SK-N-SH (cell line): ENCODE measurements around the gene MUS81. TPM values are rescaled to one million over a fixed set of nuclear protein-coding genes. Genes with fewer than 3 reads are reported as not detected.
A peak's percentile ranks its signal among the peaks of the same experiment; 100 is the strongest.

Experiments used
- CTCF ChIA-PET: fragments of 300-600, 350-600 bp; formaldehyde crosslinking; extraction: SDS; loops from one replicate; lab custom pipeline; 2021; lab: Yijun Ruan, JAX
- POLR2A ChIA-PET: fragments of 350-600 bp; sonication (Branson Sonifier 250); formaldehyde crosslinking; extraction: SDS; loops from one replicate; lab custom pipeline; 2020; ENCODE audit warnings: antibody characterized with exemption, inconsistent platforms; lab: Yijun Ruan, JAX
- DNase-seq: peaks from one replicate; pipeline ENCODE4 v3.0.0; 2012
- H2AFZ ChIP-seq: fragments of 200-600 bp; sonication (generic); 2 replicates; pipeline ENCODE4 v1.8.1; 2016; ENCODE audit warnings: antibody characterized with exemption, mild to moderate bottlenecking, low read depth
- H3F3A ChIP-seq: fragments of 200-600 bp; sonication (generic); replicated peaks from 2 replicates; pipeline ENCODE3; 2016; ENCODE audit warnings: antibody characterized with exemption, mild to moderate bottlenecking; ENCODE audit not compliant: insufficient read depth
- H3K27ac ChIP-seq, 2 experiments: fragments of 200-500 bp in 1 of 2; fragments of 200-600 bp in 1 of 2; sonication (Bioruptor generic) in 1 of 2; sonication (generic), shearing (Covaris generic) in 1 of 2; 2 replicates each; pipeline versions ENCODE4 v1.5.1 to v1.6.1; 2014 to 2016; ENCODE audit warnings: low read depth in 2 of 2, inconsistent platforms in 1 of 2, low read length in 1 of 2, mild to moderate bottlenecking in 1 of 2, mixed read lengths in 1 of 2
- H3K27me3 ChIP-seq: fragments of 200-600 bp; sonication (generic), shearing (Covaris generic); 2 replicates; pipeline ENCODE4 v1.6.1; 2016; ENCODE audit warnings: mixed run types; ENCODE audit not compliant: insufficient read depth
- H3K36me3 ChIP-seq, 2 experiments: fragments of 200-500 bp in 1 of 2; fragments of 200-600 bp in 1 of 2; sonication (Bioruptor generic) in 1 of 2; sonication (generic) in 1 of 2; replicated peaks in 1 of 2; 2 replicates each; pipeline versions ENCODE3 to v1.5.1; 2014 to 2016; ENCODE audit warnings: low read length in 1 of 2, mild to moderate bottlenecking in 1 of 2; ENCODE audit not compliant: insufficient read depth in 2 of 2, control insufficient read depth in 1 of 2
- H3K4me1 ChIP-seq, 2 experiments: fragments of 200-500 bp in 1 of 2; fragments of 200-600 bp in 1 of 2; sonication (Bioruptor generic) in 1 of 2; sonication (generic), shearing (Covaris generic) in 1 of 2; 2 replicates each; pipeline versions ENCODE4 v1.5.1 to v1.6.1; 2014 to 2016; ENCODE audit warnings: low read depth in 1 of 2, low read length in 1 of 2, mixed run types in 1 of 2; ENCODE audit not compliant: insufficient read depth in 2 of 2, control insufficient read depth in 1 of 2
- H3K4me2 ChIP-seq: fragments of 200-600 bp; sonication (generic), shearing (Covaris generic); 2 replicates; pipeline ENCODE4 v1.6.1; 2017; ENCODE audit warnings: mixed run types
- H3K4me3 ChIP-seq, 2 experiments: fragments of 200-500 bp in 1 of 2; fragments of 200-600 bp in 1 of 2; sonication (Bioruptor generic) in 1 of 2; sonication (generic), shearing (Covaris generic) in 1 of 2; 2 replicates each; pipeline versions ENCODE4 v1.5.1 to v1.8.1; 2014 to 2016; ENCODE audit warnings: low read depth in 2 of 2, inconsistent platforms in 1 of 2, low read length in 1 of 2, mild to moderate bottlenecking in 1 of 2, mixed read lengths in 1 of 2, moderate library complexity in 1 of 2
- H3K79me2 ChIP-seq: fragments of 200-600 bp; sonication (generic); 2 replicates; pipeline ENCODE4 v1.8.1; 2017; ENCODE audit warnings: mild to moderate bottlenecking; ENCODE audit not compliant: insufficient read depth
- H3K9ac ChIP-seq: fragments of 200-600 bp; sonication (generic); 2 replicates; pipeline ENCODE4 v1.6.1; 2017; ENCODE audit warnings: mixed run types
- H3K9me2 ChIP-seq: fragments of 200-600 bp; sonication (generic); 2 replicates; pipeline ENCODE4 v1.6.1; 2017; ENCODE audit warnings: mixed run types
- H3K9me3 ChIP-seq: fragments of 200-600 bp; sonication (generic); 2 replicates; pipeline ENCODE4 v1.6.1; 2017; ENCODE audit warnings: mixed run types, mild to moderate bottlenecking, moderate library complexity
- H4K20me1 ChIP-seq: fragments of 200-600 bp; sonication (generic); 2 replicates; pipeline ENCODE4 v1.6.1; 2017; ENCODE audit warnings: mild to moderate bottlenecking, mixed run types; ENCODE audit not compliant: insufficient read depth
- EZH2phosphoT487 ChIP-seq: fragments of 200-600 bp; sonication (generic); IDR thresholded peaks from 2 replicates; pipeline ENCODE4 v1.6.1; 2017; ENCODE audit warnings: low read depth, mixed run types, mild to moderate bottlenecking, antibody characterized with exemption, moderate library complexity, borderline replicate concordance
- FOSL2 ChIP-seq: IDR thresholded peaks from 2 replicates; pipeline ENCODE4 v1.4.0; 2012; ENCODE audit warnings: low read depth, mild to moderate bottlenecking, moderate library complexity, borderline replicate concordance
- NRF1 ChIP-seq: IDR thresholded peaks from 2 replicates; pipeline ENCODE4 v1.6.1; 2012; ENCODE audit warnings: low read depth, mild to moderate bottlenecking, low read length
- PBX3 ChIP-seq: IDR thresholded peaks from 2 replicates; pipeline ENCODE4; 2012
- POLR2AphosphoS5 ChIP-seq: IDR thresholded peaks from 2 replicates; pipeline ENCODE4 v1.6.1; 2012; ENCODE audit warnings: low read depth, low read length
- RAD21 ChIP-seq: IDR thresholded peaks from 2 replicates; pipeline ENCODE4 v1.6.1; 2012; ENCODE audit warnings: mild to moderate bottlenecking, low read length
- RFX5 ChIP-seq: IDR thresholded peaks from 2 replicates; pipeline ENCODE4 v1.6.1; 2012; ENCODE audit warnings: mild to moderate bottlenecking, improper control_type of control experiment, low read length
- SIN3A ChIP-seq: IDR thresholded peaks from 2 replicates; pipeline ENCODE4 v1.6.1; 2012; ENCODE audit warnings: low read depth, mild to moderate bottlenecking, low read length, moderate library complexity, borderline replicate concordance
- TAF1 ChIP-seq: IDR thresholded peaks from 2 replicates; pipeline ENCODE4 v1.6.1; 2012; ENCODE audit warnings: low read depth, mild to moderate bottlenecking, low read length, moderate library complexity, borderline replicate concordance
- TCF12 ChIP-seq: IDR thresholded peaks from 2 replicates; pipeline ENCODE4 v1.4.0; 2012
- TEAD4 ChIP-seq: IDR thresholded peaks from 2 replicates; pipeline ENCODE4 v1.4.0; 2012; ENCODE audit warnings: mild to moderate bottlenecking, borderline replicate concordance; ENCODE audit not compliant: insufficient read depth
- WGBS: methylation state at CpG from one replicate; pipeline ENCODE4 v1.1.6; 2017; ENCODE audit warnings: low lambda C conversion rate; 5-methylcytosine and 5-hydroxymethylcytosine counted together
- polyA plus RNA-seq, 3 experiments: library from polyadenylated mRNA; depleted of rRNA; stranded (reverse); fragments of >200 nt; gene quantifications; 2 replicates each; pipeline ENCODE4 v1.2.3, GENCODE V29; 2012
- TF ChIP-seq, protein P1 (sequence below): IDR thresholded peaks from 2 replicates; pipeline ENCODE4 v1.4.0; 2012; ENCODE audit warnings: low read depth
- TF ChIP-seq, protein P2 (sequence below): IDR thresholded peaks from 2 replicates; pipeline ENCODE4 v1.4.0; 2012; ENCODE audit warnings: low read depth, borderline replicate concordance
- TF ChIP-seq, protein P3 (sequence below): fragments of 150-350 bp; IDR thresholded peaks from 2 replicates; pipeline ENCODE4 v1.6.1; 2016; ENCODE audit warnings: mild to moderate bottlenecking, low read depth, low read length

MUS81 gene
- polyA plus RNA-seq, 1 of the 3 experiments (the other 2 are of a cell fraction), result 58.2 TPM

- CTCF ChIA-PET, result interaction anchor here (0.7 to 18.4 kb wide), 9 partner anchors 10 to 223 kb away, joined by 3 to 374 read pairs (median 4); partner anchors contain the start of genes CCDC85B, CTSW, EFEMP2 and FIBP
- Histone ChIP-seq H3K4me3 (peak overlapping the region; percentile 97 to 99), H3K36me3 (peaks cover 23 to 51% of the 10 kb centered on the region in 2 experiments), H3K4me1 (peaks cover 10 to 21% of the 10 kb centered on the region in 2 experiments), H2AFZ (no peak overlapping the region), H3K4me2 (peak overlapping the region; percentile 99), H3F3A (peaks cover 43% of the 10 kb centered on the region), H3K27me3 (no peaks in the 10 kb centered on the region), H3K9ac (peak overlapping the region; percentile 86), H3K9me2 (no peaks in the 10 kb centered on the region)
- DNase-seq, result no peak
- POLR2A ChIA-PET, result interaction anchor here (1.5 to 5.0 kb wide), 4 partner anchors 9 to 28 kb away, joined by 4 to 59 read pairs (median 30); partner anchors contain the start of genes CCDC85B and FIBP
- 2% methylated on average over 14 of the region's 14 CpGs for WGBS
- no peak for TF ChIP-seq RAD21
- no peak for TF ChIP-seq TEAD4
- TF ChIP-seq EZH2phosphoT487, result no peak
- no peak for TF ChIP-seq TAF1
- no peak for TF ChIP-seq FOSL2
- TF ChIP-seq, all 33 proteins: peak for 0
- peak overlapping the region; percentile 93 for H3K27ac ChIP-seq
- H3K79me2 ChIP-seq, result peaks cover 59% of the 10 kb centered on the region
- no peaks in the 10 kb centered on the region for H3K9me3 ChIP-seq
- peaks cover 14% of the 10 kb centered on the region for H4K20me1 ChIP-seq
Observed at GRCh38 chr11:65861165-65861505, 902 bp downstream of the MUS81 start.

DNA sequence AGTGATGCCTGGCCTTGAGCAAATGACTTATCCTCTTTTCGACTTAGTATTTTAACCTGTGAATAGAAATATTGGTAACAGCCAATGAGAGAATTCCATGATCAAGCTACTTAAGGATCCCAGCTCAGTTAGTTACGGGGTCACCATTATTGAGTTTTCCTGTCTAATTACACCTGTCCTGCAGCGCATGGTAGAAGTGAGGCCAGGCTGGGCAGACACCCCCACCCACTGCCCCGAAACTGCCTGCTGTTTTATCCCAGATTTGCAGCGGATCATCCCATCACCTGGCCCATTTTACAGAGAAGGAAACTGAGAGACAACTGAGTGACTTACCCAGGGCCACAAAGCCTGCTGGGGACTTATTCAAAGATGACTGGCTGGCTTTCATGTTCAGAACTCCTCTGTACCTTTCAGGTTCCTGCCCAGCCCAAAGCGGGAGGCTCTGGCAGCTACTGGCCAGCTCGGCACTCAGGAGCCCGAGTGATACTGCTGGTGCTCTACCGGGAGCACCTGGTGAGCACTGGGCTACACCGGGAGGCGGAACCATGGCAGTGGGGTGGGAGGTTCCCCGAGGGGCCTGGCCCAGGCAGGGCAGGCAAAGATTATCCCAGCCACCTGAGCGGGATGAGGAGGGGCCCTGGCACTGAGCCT is 1.4 kb downstream of the MUS81 start:
- Histone ChIP-seq H3K4me2 (peak overlapping the region; percentile 99), H3K79me2 (peaks cover 54% of the 10 kb centered on the region), H3K27ac (peak overlapping the region; percentile 93), H3K4me3 (peak overlapping the region; percentile 97 to 99), H3K27me3 (no peaks in the 10 kb centered on the region), H3K9me2 (no peaks in the 10 kb centered on the region)
- no peak for DNase-seq
- TF ChIP-seq, protein P1, sequence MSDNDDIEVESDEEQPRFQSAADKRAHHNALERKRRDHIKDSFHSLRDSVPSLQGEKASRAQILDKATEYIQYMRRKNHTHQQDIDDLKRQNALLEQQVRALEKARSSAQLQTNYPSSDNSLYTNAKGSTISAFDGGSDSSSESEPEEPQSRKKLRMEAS, result no peak
- no peak for TF ChIP-seq FOSL2
- TF ChIP-seq SIN3A, result no peak
- TF ChIP-seq, all 33 proteins: peak for 0
- Histone ChIP-seq H4K20me1 (peaks cover 9% of the 10 kb centered on the region), H2AFZ (no peak overlapping the region), H3K9ac (peak overlapping the region; percentile 86), H3K4me1 (peaks cover 10 to 17% of the 10 kb centered on the region in 2 experiments), H3F3A (peaks cover 43% of the 10 kb centered on the region), H3K9me3 (no peaks in the 10 kb centered on the region), H3K36me3 (peaks cover 23 to 51% of the 10 kb centered on the region in 2 experiments)
- ChIA-PET POLR2A (interaction anchor here (1.5 to 5.0 kb wide), 4 partner anchors 9 to 28 kb away, joined by 3 to 59 read pairs (median 25); partner anchors contain the start of genes CCDC85B and FIBP), CTCF (interaction anchor here (0.7 to 18.4 kb wide), 9 partner anchors 10 to 224 kb away, joined by 3 to 374 read pairs (median 4); partner anchors contain the start of genes CCDC85B, CTSW, EFEMP2 and FIBP)
- WGBS, result 74% methylated on average over 5 of the region's 13 CpGs

- no peak for DNase-seq
- no peaks in the 10 kb centered on the region for H3K9me2 ChIP-seq
- POLR2A ChIA-PET, result interaction anchor here (1.4 to 1.6 kb wide), 3 partner anchors 10 to 22 kb away, joined by 3 to 11 read pairs (median 4); partner anchors contain the start of gene EFEMP2
- no peak overlapping the region for H3K4me3 ChIP-seq
- peaks cover 10 to 17% of the 10 kb centered on the region in 2 experiments for H3K4me1 ChIP-seq
- H3K79me2 ChIP-seq, result peaks cover 50% of the 10 kb centered on the region
- no peak overlapping the region for H2AFZ ChIP-seq
- no peaks in the 10 kb centered on the region for H3K9me3 ChIP-seq
- H3K36me3 ChIP-seq, result peaks cover 27 to 57% of the 10 kb centered on the region in 2 experiments
- CTCF ChIA-PET, result interaction anchor here (4.4 to 18.4 kb wide), 3 partner anchors 9 to 150 kb away, joined by 27 to 374 read pairs (median 89); partner anchors contain the start of genes CCDC85B, CTSW, EFEMP2 and FIBP
- peaks cover 3% of the 10 kb centered on the region for H4K20me1 ChIP-seq
- peaks cover 48% of the 10 kb centered on the region for H3F3A ChIP-seq
- H3K9ac ChIP-seq, result peak overlapping the region; percentile 86; the same call in 1 of the 2 replicates
- peak overlapping the region; percentile 99 for H3K4me2 ChIP-seq
- WGBS, result 98% methylated on average over 4 of the region's 5 CpGs
- no peaks in the 10 kb centered on the region for H3K27me3 ChIP-seq
- H3K27ac ChIP-seq, result no peak overlapping the region
- TF ChIP-seq TCF12 (no peak), EZH2phosphoT487 (no peak), TAF1 (no peak), SIN3A (no peak), RFX5 (no peak), PBX3 (no peak), POLR2AphosphoS5 (no peak), NRF1 (no peak)
- TF ChIP-seq, protein P2, sequence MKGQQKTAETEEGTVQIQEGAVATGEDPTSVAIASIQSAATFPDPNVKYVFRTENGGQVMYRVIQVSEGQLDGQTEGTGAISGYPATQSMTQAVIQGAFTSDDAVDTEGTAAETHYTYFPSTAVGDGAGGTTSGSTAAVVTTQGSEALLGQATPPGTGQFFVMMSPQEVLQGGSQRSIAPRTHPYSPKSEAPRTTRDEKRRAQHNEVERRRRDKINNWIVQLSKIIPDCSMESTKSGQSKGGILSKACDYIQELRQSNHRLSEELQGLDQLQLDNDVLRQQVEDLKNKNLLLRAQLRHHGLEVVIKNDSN, result no peak
- TF ChIP-seq, protein P3, sequence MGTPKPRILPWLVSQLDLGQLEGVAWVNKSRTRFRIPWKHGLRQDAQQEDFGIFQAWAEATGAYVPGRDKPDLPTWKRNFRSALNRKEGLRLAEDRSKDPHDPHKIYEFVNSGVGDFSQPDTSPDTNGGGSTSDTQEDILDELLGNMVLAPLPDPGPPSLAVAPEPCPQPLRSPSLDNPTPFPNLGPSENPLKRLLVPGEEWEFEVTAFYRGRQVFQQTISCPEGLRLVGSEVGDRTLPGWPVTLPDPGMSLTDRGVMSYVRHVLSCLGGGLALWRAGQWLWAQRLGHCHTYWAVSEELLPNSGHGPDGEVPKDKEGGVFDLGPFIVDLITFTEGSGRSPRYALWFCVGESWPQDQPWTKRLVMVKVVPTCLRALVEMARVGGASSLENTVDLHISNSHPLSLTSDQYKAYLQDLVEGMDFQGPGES, result no peak
Observed at GRCh38 chr11:65862191-65862735, 2.0 kb downstream of the MUS81 start.
